Transverse colon (tissue), 3 donors: ENCODE data around the gene LMF1.

ENCODE experiments used
- CTCF ChIP-seq, 5 experiments: fragments of 200-600 bp in 3 of 5; fragments of 450-650 bp in 2 of 5; sonication (generic) in 3 of 5; IDR thresholded peaks; 1 replicate in 2 of 5; 2 replicates in 3 of 5; pipeline ENCODE4 v1.5.1; 2016 to 2017; ENCODE audit warnings: antibody characterized with exemption in 5 of 5, inconsistent platforms in 3 of 5, mild to moderate bottlenecking in 2 of 5, moderate library complexity in 1 of 5
- POLR2A ChIP-seq: fragments of 450-650 bp; IDR thresholded peaks from one replicate; pipeline ENCODE4 v1.6.1; 2016; ENCODE audit warnings: antibody characterized with exemption, mild to moderate bottlenecking, moderate library complexity

- no peak for TF ChIP-seq CTCF (IDR thresholded peaks at IDR 0.05)
- TF ChIP-seq POLR2A: no peak
These were observed 1.2 kb upstream of the LMF1 start for GRCh38 chr16:971981-972315.
